Erythroblast (primary cell): ENCODE measurements around the gene HPCAL1.

Experiments used
- GATA1 ChIP-seq: IDR thresholded peaks from 2 replicates; pipeline ENCODE4 v1.6.1; 2011; ENCODE audit warnings: low read depth, mild to moderate bottlenecking, control low read depth, low read length, moderate library complexity
- POLR2A ChIP-seq: IDR thresholded peaks from 2 replicates; pipeline ENCODE4 v1.6.1; 2011; ENCODE audit warnings: mild to moderate bottlenecking, low read length

GRCh38 chr2:10260130-10260529 is 42.6 kb upstream of the HPCAL1 start:
- TF ChIP-seq POLR2A = no peak
- no peak for TF ChIP-seq GATA1
